ENCODE results near the gene PLXNA4.

GRCh38 chr7:132295175-132295574, 281.1 kb downstream of the PLXNA4 start:
- no peak for TF ChIP-seq POLR2AphosphoS5 (IDR thresholded peaks at IDR 0.05; ENCODE audit: low read depth, low read length)
- TF ChIP-seq POLR2A (IDR thresholded peaks at IDR 0.05; ENCODE audit: low read depth, low read length), result no peak
- no peak for TF ChIP-seq TAF1 (IDR thresholded peaks at IDR 0.05; ENCODE audit: low read depth, low read length)
- TF ChIP-seq SPI1 (IDR thresholded peaks at IDR 0.05; ENCODE audit: low read depth, low read length), result no peak
